ENCODE measurements around the gene AIFM2. TPM values are rescaled to one million over a fixed set of nuclear protein-coding genes. Genes with fewer than 3 reads are reported as not detected.
"Not testable (repeated sequence)": the region's sequence is repeated elsewhere in the genome, so short reads cannot be mapped to it uniquely, and the experiment has no call there.

AIFM2 gene
- 3.1 and 3.7 TPM in 2 replicates for total RNA-seq

DNA sequence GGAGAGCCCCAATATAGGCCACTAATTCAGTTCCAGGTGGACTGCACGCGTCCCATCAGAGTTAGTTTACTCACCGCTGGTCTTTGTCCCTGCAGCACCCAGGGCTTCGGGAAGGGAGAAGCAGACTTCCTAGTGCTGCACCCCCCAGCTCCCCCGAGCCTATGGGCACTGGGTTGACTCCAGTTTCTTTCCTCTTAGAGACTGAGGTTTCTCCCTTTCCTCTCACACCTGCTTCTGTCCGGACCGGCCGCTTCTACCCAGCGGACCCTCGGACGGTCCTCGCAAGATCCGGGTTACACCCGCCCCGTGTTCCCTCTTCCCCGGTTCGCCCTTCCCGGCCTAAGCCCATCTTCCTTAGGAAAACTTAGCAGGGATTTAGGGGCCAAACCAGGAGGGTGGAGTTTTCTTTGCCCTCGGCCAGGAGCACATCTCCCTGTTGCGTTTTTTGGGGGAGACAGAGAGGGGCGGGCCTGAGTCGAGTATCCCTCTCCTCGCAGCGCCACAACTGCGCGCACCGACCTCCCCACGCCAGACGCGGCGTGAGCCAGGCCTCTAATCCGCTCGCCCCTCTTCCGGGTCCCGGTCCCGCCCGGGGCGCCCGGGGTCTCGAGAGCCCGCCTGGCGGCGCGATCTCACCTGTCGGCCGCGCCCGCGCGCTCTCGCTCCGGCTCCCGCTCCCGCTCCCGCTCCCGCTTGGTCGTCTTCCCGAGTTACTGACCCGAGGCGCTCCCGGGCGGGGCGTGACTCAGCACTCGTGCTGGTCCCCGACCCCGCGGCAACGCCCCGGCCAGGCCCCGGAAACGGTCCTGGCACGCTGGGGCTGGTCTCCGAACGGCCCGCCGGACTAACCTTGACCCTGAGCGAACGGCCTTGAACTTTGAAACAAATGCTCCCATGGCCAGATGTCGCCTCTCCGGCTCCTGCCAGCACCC, at the start of gene AIFM2:
AIFM2 (minus strand) TSS at position 728 of the 932 bp plus-strand sequence. CDS start 8,741 bp downstream, outside the sequence.
- intact Hi-C loops (cut with micrococcal nuclease): no loop called here

DNA sequence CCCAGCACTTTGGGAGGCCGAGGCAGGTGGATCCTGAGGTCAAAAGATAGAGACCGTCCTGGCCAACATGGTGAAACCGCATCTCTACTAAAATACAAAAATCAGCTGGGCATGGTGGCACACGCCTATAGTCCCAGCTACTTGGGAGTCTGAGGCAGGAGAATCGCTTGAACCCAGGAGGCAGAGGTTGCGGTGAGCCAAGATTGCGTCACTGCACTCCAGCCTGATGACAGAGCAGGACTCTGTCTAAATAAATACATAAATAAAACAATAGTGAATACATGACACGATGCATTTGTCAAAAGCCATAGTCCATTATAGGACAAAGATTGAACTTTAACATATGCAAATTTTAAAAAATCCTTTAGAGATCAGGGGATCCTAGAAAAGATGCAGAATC, 46.6 kb upstream of the AIFM2 start:
- intact Hi-C loops (cut with micrococcal nuclease): not testable (repeated sequence)

DNA sequence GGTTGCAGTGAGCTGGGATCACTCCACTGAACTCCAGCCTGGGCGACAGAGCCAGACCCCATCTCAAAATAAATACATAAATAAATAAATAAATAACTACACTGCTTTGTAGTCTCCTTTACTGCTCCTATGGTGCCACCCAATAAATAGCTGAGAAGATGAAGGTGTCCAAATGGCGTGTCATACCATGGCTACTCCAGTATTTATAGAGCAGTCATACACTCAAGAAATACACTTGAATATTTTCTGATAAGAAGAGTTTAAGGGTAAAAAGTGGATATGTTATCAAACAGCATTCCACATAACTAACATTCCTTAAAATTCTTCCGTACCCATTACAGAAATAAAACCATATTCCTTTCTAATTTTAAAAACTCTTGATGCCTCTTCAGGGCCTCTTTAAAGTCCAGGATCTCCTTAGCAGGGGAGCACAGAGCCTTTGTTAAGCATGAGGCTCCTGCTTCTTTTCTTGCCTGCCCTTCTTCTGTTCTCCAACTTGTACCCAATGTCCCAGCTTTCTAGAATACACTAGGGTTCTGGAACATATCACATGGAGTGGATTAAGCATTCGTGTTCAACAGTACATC, 45.6 kb upstream of the AIFM2 start:
- intact Hi-C loops (cut with micrococcal nuclease): no loop called here

DNA sequence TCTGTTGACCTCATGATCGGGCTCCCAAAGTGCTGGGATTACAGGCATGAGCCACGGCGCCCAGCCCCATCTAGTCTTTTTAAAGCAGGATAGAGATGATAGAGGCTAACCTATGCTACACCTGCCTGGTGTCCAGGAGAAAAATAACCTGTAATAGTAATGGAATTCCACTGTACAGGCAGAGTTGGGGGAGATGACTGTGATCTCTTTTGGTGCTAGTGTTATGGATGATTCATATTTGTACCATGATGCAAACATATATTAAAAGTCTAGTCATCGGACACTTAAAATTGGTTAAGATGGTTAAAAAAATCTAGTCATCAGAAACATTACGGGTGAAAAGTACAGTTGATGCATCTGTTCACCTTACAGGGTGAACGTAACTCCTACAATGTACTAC, 43.8 kb upstream of the AIFM2 start:
- intact Hi-C loops (cut with micrococcal nuclease): no loop called here

DNA sequence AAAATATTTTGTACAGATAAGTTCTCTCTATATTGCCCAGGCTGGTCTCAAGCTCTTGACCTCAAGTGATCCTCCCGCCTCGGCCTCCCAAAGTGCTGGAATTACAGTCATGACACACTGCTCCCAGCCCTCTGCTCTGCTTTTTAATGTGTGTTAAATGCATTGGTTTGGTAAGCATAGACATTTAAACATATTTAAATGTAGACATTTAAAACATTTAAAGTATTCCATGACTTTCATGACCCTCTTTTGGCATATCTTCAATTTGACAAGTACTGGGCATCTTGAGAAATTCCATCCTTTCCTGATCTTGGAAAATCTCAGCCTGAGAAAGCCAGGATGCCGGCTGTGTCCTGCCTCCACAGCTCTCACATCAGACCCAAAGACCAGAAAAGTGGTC, 42.9 kb upstream of the AIFM2 start:
- intact Hi-C loops (cut with micrococcal nuclease): no loop called here

DNA sequence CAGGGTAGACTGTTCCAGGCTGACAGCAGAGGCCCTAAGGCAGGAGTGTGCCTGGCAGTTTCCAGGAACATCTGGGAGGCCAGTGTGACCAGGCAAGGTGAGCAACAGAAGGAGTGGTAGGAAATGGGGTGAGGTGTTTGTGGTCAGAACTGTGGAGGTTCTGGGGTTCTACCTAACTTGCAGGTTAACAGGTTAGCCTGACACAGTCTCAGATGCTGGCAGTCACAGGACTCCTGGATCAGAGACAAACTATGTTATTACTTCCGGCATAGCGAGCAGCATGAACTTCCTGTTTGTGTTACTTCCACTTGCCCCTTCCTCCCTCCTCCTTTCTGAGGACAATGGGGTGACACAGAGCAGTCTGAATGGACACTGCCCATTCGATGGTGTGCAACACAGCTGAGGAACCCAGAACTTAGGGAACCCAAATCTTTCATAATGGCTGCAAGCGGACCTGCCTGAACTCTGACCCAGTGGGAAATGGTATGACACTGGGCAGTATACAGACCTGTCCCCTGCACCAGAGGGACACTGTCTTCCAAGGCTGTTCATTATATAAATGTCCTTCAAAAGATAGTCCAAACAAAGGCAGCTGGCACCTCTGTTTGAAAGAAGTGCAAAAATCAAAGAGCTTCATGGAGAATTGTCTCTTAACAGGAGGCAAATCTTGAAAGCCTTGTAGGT, 41.6 kb upstream of the AIFM2 start:
- intact Hi-C loops (cut with micrococcal nuclease): no loop called here

DNA sequence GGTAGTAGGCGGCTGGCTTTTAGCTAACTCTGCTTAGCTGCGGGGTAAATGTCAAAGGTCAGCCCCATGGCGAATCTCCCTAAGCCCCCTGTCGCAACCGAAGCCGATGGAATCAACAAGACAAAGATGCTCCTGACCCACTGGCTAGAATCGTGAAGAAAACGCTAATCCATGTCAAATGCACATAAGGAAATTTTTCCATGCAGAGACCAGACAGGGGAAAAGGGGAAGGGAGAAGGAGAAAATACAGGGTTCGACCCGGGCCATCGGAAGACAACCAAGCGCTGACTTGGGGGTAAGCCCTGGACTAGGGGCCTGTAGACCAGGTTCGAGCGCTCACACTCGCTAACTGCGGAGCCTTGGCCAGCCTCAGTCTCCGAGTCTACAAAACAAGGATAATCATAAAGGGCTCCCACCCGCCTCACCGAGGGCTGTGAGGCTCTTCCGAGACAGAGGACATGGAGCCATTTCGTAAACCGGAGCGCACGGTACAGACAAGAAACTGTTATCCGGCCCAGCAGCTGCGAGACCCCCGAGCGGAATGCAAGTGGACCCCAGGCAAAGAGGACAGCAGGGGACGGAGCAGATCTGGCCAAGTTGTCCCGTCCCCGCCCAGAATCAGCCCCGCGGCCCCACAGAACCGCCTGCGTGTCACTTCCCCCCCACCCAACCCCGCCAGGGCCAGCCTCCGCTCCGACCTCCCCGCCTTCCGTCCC, 37.2 kb upstream of the AIFM2 start:
- intact Hi-C loops (cut with micrococcal nuclease): loop anchor here (1.0 to 2.0 kb wide), 4 partner anchors 24 to 234 kb away; partner anchors contain the start of genes EIF4EBP2, PPA1 and TYSND1

DNA sequence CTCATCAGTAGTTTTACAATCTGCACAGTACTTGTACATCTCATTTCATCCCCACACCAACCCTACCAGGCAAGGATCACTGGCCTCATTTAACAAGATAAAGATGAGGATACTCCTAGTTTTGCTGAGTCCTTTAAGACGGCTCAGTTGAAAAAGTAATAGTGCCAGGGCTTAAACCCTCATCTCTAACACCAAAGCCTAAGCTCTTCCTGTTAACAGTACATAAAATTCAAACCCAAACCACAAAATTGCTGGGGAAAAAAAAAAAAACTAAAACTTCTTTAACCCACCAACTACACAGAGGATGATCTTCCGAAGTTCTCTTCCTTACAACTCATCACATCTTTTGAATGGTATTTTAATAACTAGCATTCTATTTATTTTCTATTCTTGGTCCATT, 36.4 kb upstream of the AIFM2 start:
- intact Hi-C loops (cut with micrococcal nuclease): loop anchor here (2.0 kb wide), 1 partner anchor 76 kb away; no protein-coding TSS in a partner anchor

DNA sequence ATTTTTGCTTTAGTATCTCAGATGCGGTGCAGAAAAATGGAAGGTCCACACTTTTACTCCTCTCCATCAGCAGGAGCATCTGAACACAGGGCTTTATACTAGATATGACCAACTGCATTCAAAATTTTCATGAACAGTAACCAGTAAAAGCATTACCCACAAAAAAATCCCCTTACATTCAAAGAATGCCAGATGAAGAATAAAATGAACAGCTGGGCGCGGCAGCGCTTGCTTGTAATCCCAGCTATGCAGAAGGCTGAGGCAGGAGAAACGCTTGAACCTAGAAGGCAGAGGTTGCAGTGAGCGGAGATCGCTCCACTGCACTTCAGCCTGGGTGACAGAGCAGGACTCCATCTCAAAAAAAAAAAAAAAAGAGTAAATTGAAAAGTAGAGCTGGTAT, 34.6 kb upstream of the AIFM2 start:
- intact Hi-C loops (cut with micrococcal nuclease): no loop called here

DNA sequence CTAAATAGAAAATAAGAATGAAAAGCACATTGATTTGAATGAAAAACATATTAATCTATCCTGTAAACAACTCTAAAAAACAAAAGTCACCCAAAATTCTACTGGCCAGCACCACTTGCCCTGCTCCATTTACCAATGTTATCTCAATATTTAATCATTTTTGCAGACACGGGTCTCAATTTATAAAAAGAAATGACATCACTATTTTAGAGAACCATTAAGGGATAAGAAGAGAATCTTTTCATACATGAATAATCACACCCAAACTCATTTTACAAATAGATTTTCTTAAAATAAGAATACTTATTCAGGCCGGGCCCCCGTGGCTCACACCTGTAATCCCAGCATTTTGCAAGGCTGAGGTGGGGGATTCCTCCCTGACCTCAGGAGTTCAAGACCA, 33.8 kb upstream of the AIFM2 start:
- intact Hi-C loops (cut with micrococcal nuclease): no loop called here

DNA sequence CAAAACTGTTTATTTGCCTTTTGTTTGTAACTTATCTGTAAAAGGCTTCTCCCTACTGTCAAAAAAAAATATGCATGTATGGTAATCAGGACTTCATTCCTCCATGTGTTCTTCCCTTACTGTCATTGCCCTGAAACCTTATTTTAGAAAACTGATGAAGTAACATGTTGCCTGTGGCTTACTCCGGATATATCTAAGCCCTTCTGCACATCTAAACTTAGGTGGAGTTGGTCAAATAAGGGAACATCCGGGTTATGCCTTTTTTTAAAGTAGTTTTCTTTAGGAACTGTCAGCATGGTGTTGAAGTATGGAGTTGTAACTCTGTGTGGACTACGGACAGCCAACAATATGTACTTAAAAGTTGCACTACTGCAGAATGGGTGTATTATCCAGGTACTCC, 31.5 kb upstream of the AIFM2 start:
- intact Hi-C loops (cut with micrococcal nuclease): loop anchor here (5.0 kb wide), 1 partner anchor 413 kb away; no protein-coding TSS in a partner anchor

DNA sequence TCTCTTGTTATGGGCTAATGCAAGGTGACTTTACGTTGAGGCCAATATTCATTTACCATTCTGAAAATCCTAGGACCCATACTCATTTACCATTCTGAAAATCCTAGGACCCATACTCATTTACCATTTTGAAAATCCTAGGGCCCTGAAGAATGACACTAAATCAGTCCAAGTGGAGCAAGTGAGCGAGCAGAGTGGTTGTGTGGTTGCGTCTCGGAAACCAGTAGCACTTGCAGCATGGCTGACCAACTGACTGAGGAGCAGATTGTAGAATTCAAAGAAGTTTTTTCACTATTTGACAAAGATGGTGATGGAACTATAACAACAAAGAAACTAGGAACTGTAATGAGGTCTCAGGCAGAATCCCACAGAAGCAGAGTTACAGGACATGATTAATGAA, 30.8 kb upstream of the AIFM2 start:
- intact Hi-C loops (cut with micrococcal nuclease): loop anchor here (2.0 to 5.0 kb wide), 2 partner anchors 69 to 414 kb away; partner anchors contain the start of gene PPA1

DNA sequence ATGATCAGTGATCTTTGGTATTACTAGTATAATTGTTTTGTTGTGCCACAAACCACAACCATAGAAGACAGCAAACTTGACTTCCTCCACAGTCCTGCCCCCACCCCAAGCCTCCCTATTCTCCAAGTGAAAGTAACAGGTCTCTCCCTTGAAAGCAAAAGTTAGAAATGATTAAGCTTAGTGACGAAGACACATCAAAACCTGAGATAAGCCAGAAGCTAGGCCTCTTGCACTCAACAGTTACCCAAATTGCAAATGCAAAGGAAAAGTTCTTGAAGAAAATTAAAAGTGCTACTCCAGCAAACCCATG, 30.2 kb upstream of the AIFM2 start:
- intact Hi-C loops (cut with micrococcal nuclease): loop anchor here (1.0 to 5.0 kb wide), 3 partner anchors 17 to 414 kb away; partner anchors contain the start of genes PPA1 and TYSND1

DNA sequence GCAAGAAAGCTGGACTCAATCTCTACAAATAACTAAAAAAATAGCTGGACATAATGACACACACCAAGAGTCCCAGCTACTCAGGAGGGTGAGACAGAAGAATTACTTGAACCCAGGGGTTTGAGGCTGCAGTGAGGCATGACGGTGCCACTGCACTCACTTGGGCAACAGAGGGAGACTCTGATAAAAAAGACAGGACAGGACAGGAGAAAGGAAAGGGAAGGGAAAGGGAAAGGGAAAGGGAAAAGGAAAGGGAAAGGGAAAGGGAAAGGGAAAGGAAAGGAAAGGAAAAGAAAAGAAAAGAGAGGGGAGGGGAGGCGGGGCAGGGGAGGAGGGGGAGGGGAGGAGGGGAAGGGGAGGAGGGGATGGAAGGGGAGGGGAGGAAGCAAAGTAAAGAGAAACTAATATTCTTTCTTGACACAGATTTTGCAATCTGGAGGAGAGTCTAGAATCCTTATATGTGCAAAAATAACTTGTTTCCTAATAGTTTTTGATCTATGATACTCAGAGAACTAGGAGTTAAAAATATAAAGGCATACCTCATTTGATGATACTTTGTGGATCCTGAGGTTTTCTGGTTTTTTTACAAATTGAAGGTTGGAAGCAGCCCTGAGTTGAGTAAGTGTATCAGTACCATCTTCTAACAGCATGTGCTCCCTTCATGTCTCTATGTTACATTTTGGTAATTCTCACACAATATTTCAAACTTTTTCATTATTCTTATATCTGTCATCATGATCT, 29.7 kb upstream of the AIFM2 start:
- intact Hi-C loops (cut with micrococcal nuclease): loop anchor here (1.0 to 5.0 kb wide), 3 partner anchors 16 to 415 kb away; partner anchors contain the start of genes PPA1 and TYSND1

DNA sequence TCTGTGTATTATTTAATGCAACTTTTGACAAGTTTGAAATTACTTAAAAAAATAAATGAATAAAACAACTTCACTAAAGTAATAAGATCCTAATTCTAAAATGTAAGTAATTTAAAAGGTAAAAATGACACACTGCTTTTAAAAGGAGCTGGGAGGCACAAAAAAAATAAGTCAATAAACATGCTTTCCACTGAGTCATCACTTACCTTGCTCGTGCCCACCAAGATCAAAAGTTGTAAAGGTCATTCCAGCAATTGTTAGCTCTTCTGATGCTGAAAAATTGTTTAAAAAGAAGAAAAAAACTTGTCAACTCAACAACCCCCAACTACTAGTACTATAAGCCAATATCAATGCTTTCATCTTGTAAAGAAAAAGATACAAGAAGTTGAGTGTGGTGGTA, 28.2 kb upstream of the AIFM2 start:
- intact Hi-C loops (cut with micrococcal nuclease): loop anchor here (5.0 kb wide), 1 partner anchor 417 kb away; no protein-coding TSS in a partner anchor

DNA sequence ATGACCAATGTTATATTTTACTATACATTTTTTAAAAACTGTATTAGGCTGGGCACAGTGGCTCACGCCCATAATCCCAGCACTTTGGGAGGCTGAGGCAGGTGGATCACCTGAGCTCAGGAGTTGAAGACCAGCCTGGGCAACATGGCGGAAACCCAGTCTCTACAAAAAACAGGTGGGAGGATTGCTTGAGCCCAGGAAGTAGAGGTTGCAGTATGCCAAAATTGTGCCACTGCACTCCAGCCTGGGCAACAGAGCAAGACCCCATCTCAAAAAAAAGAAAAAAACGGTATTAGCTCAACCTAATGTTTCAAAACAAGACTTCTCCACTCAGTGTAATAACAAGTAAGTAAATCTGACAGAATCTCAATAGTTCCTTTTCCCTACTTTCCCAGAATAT, 26.7 kb upstream of the AIFM2 start:
- intact Hi-C loops (cut with micrococcal nuclease): not testable (repeated sequence)

DNA sequence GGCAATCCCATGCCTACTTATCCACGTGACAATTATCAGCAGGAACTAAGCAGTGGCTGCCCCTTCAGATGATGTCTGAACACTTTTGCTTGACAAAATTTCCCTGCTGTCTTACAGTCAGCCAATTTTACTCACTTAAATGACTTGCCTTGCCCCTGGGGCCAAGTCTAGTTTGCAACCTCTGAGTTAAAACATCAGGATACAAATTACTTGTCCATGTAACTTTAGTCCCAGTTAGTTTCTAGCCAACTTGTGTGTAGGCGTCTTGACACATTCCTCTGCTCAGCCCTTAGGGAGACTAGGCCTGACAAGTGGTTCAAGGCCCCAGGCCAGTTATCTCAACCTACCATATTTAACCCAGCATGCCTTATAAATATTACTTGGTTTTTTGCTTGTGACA, 25.5 kb upstream of the AIFM2 start:
- intact Hi-C loops (cut with micrococcal nuclease): no loop called here

DNA sequence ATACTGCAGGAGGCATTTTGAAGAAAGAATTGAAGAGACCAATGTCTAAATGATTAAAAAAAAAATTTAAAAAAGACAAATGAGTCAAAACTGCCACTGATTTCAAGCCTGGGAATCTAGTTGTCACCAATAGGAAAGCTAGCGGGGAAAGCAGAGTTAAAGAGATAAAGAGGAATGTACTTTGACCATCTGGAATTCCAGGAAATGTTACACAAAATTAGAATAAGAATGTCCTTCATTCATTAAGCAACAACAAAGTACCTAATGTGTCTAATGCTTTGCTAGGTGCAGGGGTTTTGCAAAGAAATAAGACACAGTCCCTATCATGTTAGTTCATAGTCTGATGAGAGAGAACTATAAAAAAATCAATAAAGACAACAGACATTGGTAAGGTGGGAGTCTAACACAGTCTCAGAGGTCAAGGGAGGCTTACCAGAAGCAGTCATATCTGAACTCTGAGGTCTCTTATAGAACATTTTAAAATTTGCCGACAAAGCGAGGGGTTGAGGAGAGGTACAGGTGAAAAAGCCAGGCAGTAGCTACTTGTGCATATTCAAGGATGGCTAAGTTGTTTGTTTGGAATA, 22.7 kb upstream of the AIFM2 start:
- intact Hi-C loops (cut with micrococcal nuclease): no loop called here

DNA sequence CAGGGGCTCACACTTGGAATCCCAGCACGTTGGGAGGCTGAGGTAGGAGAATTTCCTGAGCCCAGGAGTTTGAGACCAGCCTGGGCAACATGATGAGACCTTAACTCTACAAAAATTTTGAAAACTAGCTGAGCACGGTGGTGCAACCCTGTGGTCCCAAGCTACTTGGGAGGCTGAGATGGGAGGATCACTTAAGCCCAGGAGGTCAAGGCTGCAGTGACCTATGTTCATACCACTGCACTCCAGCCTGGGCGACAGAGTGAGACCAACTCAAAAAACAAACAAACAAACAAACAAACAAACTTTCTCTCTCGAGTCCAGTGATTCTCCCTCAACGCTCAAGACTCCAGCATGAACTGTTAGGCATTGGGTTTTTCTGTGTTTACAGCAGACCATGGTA, 15.9 kb upstream of the AIFM2 start:
- intact Hi-C loops (cut with micrococcal nuclease): loop anchor here (5.0 to 10.0 kb wide), 2 partner anchors 46 to 214 kb away; no protein-coding TSS in a partner anchor

DNA sequence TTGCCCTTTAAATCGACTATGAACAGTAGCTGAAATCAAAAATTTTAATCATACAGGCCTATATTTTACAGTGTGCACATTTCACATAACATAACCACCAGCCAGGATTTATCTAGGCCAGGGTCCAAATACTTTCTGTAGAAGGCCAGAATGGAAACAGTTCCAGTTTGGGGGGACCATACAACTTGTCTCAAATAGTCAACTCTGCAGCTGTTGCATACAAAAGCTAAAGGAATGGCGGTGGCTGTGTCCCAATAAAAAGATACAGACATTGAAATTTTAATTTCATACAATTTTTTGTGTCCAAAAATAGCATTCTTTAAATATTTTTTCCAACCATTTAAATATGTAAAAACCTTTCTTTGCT, 14.6 kb upstream of the AIFM2 start:
- intact Hi-C loops (cut with micrococcal nuclease): loop anchor here (2.0 to 10.0 kb wide), 4 partner anchors 30 to 215 kb away; no protein-coding TSS in a partner anchor

Data from T-helper 2 cell treated with Interferon-gamma antibody and Interleukin-4, amounts not matched to agents 100 ng/mL and 5 ng/mL, for 36 hours (primary cell).